ENCODE data around the gene CEP350.

The CEP350 gene

DNA sequence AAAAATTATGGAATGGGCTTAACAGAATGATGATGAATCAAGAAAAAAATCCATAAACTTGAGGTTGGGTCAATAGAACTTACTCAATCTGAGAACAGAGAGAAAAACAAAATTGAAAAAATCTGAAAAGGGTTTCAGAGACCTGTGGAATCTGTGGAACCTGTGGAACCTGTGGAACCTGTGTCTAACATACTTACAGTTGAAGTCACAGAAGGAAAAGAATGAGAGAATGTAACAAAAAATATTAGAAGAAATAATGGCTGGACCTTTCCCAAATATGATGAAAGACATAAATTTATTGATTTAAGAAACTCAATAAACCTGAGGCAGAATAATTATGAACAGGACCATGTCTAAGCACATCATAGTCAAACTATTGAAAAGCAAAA is 182.4 kb downstream of the CEP350 start:
- TF ChIP-seq, protein P1, sequence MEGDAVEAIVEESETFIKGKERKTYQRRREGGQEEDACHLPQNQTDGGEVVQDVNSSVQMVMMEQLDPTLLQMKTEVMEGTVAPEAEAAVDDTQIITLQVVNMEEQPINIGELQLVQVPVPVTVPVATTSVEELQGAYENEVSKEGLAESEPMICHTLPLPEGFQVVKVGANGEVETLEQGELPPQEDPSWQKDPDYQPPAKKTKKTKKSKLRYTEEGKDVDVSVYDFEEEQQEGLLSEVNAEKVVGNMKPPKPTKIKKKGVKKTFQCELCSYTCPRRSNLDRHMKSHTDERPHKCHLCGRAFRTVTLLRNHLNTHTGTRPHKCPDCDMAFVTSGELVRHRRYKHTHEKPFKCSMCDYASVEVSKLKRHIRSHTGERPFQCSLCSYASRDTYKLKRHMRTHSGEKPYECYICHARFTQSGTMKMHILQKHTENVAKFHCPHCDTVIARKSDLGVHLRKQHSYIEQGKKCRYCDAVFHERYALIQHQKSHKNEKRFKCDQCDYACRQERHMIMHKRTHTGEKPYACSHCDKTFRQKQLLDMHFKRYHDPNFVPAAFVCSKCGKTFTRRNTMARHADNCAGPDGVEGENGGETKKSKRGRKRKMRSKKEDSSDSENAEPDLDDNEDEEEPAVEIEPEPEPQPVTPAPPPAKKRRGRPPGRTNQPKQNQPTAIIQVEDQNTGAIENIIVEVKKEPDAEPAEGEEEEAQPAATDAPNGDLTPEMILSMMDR (IDR thresholded peaks at IDR 0.05; ENCODE audit: low read depth, low read length): no peak
- H3K4me3 ChIP-seq (ENCODE audit: low read depth, low read length): no peak overlapping the region

DNA sequence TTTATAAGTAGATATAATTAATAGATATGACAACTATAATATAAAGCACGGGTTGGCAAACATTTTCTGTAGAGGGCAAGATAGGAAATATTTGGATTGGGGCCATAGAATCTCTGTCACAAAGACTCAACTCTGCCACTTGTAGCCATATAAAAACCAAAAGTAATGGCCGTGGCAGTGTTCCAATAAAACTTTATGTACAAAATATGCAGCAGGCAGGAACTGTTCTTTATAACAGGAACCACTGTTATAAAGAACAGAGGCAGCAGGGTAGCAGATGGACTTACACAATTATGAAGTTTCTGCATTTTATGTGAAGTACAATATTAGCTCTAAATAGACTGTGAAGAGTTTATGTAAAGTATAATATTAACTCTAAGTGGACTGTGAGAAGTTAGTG is 183.2 kb downstream of the CEP350 start:
- TF ChIP-seq, protein P1 (IDR thresholded peaks at IDR 0.05; ENCODE audit: low read depth, low read length): no peak
- no peak overlapping the region for H3K4me3 ChIP-seq (ENCODE audit: low read depth, low read length)

DNA sequence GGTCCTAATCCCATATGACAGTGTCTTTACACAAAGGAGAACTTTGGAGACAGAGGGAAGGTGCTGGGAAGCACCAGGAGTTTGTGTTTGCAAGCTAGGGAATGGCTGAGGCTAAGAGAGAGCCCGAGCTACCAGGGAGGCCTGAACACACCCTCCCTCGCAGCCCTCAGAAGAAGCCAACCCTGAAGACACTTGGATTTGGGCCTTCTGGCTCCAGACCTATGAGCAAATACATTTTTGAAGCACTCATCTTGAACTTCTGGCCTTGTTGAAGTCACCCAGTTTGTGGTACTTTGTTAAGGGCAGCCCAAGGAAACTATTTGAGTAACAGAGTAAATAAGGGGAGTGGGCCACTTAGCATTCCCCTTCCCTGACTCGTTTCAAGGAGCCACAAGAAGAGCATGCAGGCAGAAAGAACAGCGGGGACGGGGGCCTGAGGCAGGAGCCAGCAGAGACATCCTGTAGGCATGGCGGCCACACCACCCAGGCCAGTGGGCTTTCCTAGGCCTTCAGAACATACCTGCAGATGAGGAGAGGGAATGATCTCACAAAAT is 186.8 kb downstream of the CEP350 start:
- TF ChIP-seq, protein P1 (IDR thresholded peaks at IDR 0.05; ENCODE audit: low read depth, low read length): no peak
- no peak overlapping the region for H3K4me3 ChIP-seq (ENCODE audit: low read depth, low read length)

DNA sequence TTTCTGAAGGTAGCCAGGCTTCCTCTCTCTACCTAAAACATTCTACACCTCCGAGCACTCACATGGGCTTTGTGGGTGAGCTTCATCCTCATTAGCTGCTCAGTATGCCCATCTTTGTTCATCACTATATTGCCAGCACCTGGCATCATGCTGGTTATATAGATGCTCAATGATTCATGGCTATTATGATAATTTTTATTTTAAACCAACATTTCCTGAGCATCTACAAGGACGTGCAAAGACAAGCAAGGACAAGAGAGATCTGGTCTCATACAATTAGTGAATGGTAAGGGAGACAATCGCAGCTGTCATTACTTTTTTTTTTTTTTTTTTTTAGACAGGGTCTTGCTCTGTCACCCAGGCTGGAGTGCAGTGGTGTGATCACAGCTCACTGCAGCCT is 188.7 kb downstream of the CEP350 start:
- no peak overlapping the region for H3K4me3 ChIP-seq (ENCODE audit: low read depth, low read length)
- TF ChIP-seq, protein P1 (IDR thresholded peaks at IDR 0.05; ENCODE audit: low read depth, low read length): no peak

DNA sequence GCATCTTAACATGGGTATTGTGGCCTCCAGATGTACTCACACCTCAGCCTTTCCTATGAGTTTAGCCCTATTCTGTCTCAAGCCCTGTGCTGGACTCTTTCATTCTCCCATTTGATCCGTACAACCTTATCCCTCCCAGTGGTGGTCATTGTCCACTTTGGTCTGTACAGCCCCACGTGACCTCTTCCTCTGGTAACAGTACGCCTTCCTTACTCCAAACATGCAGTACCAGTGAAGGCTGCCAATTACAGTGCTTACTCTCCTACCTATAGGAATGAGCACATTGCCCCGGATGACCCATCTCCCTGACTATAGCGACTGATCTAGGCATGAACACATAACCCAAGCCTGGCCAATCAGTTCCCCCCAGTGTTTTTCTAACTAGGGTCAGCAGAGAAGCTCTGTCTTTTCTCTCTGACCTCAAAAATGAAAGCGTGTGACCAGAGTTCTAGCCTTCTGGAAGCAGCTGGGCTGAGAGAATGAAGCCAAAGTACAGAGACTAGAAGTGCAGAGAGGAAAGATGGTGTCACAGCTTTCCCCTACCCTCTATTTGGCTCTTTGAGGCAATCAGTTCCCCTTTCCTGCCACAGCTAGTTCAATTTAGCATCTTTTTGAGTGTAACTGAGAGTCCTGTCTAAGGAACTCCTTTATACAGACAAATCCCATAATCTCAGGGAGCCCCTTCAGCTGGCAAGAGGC is 190.2 kb downstream of the CEP350 start:
- H3K4me3 ChIP-seq (ENCODE audit: low read depth, low read length): no peak overlapping the region
- TF ChIP-seq, protein P1 (IDR thresholded peaks at IDR 0.05; ENCODE audit: low read depth, low read length): no peak

DNA sequence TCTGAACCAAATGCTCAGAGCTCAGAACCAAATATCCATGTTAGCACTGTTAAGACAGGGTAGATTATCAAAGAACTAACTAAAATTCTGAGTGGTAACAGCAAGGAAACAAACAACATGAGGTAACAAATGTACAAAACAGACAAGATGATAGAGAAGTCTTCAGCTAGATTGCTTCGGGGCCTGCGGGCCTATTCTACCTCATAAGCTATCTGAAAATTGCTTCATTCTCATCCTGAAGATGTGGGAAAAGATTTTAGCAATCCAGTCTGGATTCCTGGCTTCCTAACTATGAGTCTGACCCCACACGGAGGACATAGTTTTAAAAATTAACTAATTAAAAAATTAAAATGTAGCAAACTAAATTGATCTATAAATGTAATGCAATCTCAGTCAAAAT is 190.8 kb downstream of the CEP350 start:
- TF ChIP-seq, protein P1 (IDR thresholded peaks at IDR 0.05; ENCODE audit: low read depth, low read length): no peak
- no peak overlapping the region for H3K4me3 ChIP-seq (ENCODE audit: low read depth, low read length)

DNA sequence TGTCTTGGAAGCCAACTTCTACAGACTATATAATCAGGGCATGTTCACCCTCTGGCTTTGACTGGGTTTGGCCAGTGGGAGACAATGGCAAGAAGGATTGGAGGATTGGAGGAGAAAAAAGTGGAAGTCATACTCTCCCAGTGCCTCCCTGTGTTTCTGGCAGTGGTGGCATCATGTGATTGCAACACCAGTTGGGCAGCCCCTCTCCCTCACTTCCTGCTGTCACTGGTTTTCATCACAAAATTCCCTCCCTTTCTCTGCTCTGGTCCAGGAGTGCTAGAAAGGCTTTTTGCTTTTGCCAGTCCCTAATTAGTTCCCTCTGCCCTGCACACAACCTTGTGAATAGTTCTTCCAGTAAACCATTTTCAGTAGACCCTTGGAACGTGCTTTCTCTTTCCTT is 196.4 kb downstream of the CEP350 start:
- TF ChIP-seq, protein P1 (IDR thresholded peaks at IDR 0.05; ENCODE audit: low read depth, low read length): no peak
- H3K4me3 ChIP-seq (ENCODE audit: low read depth, low read length): no peak overlapping the region
